HEK293 (cell line): ENCODE measurements around the gene SIGLEC12.

ENCODE experiments used
- CTCF ChIP-seq: fragments of 450-650 bp; formaldehyde crosslinking; IDR thresholded peaks from 2 replicates; pipeline ENCODE4 v1.5.1; 2016; ENCODE audit warnings: missing biosample characterization, missing genetic modification characterization
- ZNF2 ChIP-seq: fragments of 450-650 bp; formaldehyde crosslinking; IDR thresholded peaks from 2 replicates; pipeline ENCODE4 v1.5.1; 2016; ENCODE audit warnings: missing biosample characterization, missing genetic modification characterization
- ZNF274 ChIP-seq, 2 experiments: fragments of 200-500 bp in 1 of 2; fragments of 450-650 bp in 1 of 2; sonication (Bioruptor generic) in 1 of 2; formaldehyde crosslinking in 1 of 2; IDR thresholded peaks; 2 replicates each; pipeline versions ENCODE4 v1.5.1 to v1.6.1; 2014 to 2016; ENCODE audit warnings: borderline replicate concordance in 1 of 2, inconsistent platforms in 1 of 2, low read length in 1 of 2, missing biosample characterization in 1 of 2, missing genetic modification characterization in 1 of 2
- ZNF449 ChIP-seq: fragments of 450-650 bp; formaldehyde crosslinking; IDR thresholded peaks from 2 replicates; pipeline ENCODE4 v1.5.1; 2017; ENCODE audit warnings: missing biosample characterization, mild to moderate bottlenecking, missing genetic modification characterization, moderate library complexity
- ZNF776 ChIP-seq: fragments of 450-650 bp; formaldehyde crosslinking; IDR thresholded peaks from 2 replicates; pipeline ENCODE4 v1.5.0; 2017; ENCODE audit warnings: missing biosample characterization, missing genetic modification characterization, borderline replicate concordance
- TF ChIP-seq, protein P1 (sequence below): fragments of 450-650 bp; formaldehyde crosslinking; IDR thresholded peaks from 2 replicates; pipeline ENCODE4 v1.5.1; 2016; ENCODE audit warnings: missing biosample characterization, missing genetic modification characterization, low read depth

GRCh38 chr19:51507640-51508058, 6.0 kb upstream of the SIGLEC12 start:
- TF ChIP-seq CTCF = no peak
- no peak for TF ChIP-seq ZNF449 (tag by site-specific recombination)
- TF ChIP-seq ZNF274 (IDR thresholded peaks at IDR 0.05; ENCODE audit: low read length) = no peak
- no peak for TF ChIP-seq ZNF274 (tag by site-specific recombination; IDR thresholded peaks at IDR 0.05; ENCODE audit: borderline replicate concordance)
- TF ChIP-seq, protein P1, sequence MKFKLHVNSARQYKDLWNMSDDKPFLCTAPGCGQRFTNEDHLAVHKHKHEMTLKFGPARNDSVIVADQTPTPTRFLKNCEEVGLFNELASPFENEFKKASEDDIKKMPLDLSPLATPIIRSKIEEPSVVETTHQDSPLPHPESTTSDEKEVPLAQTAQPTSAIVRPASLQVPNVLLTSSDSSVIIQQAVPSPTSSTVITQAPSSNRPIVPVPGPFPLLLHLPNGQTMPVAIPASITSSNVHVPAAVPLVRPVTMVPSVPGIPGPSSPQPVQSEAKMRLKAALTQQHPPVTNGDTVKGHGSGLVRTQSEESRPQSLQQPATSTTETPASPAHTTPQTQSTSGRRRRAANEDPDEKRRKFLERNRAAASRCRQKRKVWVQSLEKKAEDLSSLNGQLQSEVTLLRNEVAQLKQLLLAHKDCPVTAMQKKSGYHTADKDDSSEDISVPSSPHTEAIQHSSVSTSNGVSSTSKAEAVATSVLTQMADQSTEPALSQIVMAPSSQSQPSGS = no peak
- TF ChIP-seq ZNF776 = no peak
- TF ChIP-seq ZNF2 = no peak
